ENCODE measurements around the gene ATP6V0E1.

DNA sequence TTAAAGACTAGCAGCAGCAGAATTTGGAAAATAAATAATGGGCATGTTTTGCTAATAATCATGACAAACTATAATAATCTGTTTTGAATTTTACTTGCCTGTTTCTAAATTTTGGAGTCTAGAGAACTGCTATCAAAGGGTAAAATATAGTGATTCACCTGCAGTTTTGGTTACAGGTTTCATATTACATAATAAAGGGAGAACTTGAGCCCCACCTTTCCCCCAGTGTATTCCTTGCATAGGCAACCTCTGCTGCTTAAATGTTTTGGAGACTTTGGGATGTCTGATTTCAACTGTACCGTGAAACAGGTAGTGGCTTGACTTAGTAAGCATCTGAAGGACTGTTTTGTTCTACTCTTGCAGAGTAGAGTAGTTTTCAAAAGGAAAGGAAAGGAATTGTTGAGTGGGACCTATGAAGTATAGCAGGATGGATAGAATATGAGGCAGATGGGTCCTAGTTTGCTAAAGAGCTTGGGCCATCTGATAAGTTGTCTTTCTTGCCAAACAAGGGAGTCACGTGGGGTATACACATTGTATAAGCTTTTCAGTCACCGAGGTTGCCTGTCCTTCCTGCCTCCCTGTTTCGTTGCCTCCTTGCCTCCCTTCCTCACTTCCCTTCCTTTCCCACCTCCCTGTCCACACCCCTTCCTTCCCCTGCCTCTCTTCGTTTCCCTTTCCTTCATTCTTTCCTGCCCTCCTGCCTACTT lies 91.7 kb downstream of the ATP6V0E1 start:
- TF ChIP-seq ZNF416 (tag by site-specific recombination; IDR thresholded peaks at IDR 0.05) (no peak), CTCF (tag by site-specific recombination; IDR thresholded peaks at IDR 0.05) (no peak), ZNF148 (tag by site-specific recombination; IDR thresholded peaks at IDR 0.05; ENCODE audit: borderline replicate concordance) (no peak), ZBTB8A (tag by site-specific recombination; IDR thresholded peaks at IDR 0.05) (no peak), ZNF792 (tag by site-specific recombination; IDR thresholded peaks at IDR 0.05) (no peak), ZBTB1 (tag by site-specific recombination; IDR thresholded peaks at IDR 0.05) (no peak), ZNF24 (tag by site-specific recombination; IDR thresholded peaks at IDR 0.05) (no peak), ZNF488 (tag by site-specific recombination; IDR thresholded peaks at IDR 0.05) (no peak), ZNF274 (IDR thresholded peaks at IDR 0.05; ENCODE audit: low read length) (no peak), ZNF274 (tag by site-specific recombination; IDR thresholded peaks at IDR 0.05; ENCODE audit: borderline replicate concordance) (no peak), ZNF558 (tag by site-specific recombination; IDR thresholded peaks at IDR 0.05) (no peak)
- TF ChIP-seq, protein P1, sequence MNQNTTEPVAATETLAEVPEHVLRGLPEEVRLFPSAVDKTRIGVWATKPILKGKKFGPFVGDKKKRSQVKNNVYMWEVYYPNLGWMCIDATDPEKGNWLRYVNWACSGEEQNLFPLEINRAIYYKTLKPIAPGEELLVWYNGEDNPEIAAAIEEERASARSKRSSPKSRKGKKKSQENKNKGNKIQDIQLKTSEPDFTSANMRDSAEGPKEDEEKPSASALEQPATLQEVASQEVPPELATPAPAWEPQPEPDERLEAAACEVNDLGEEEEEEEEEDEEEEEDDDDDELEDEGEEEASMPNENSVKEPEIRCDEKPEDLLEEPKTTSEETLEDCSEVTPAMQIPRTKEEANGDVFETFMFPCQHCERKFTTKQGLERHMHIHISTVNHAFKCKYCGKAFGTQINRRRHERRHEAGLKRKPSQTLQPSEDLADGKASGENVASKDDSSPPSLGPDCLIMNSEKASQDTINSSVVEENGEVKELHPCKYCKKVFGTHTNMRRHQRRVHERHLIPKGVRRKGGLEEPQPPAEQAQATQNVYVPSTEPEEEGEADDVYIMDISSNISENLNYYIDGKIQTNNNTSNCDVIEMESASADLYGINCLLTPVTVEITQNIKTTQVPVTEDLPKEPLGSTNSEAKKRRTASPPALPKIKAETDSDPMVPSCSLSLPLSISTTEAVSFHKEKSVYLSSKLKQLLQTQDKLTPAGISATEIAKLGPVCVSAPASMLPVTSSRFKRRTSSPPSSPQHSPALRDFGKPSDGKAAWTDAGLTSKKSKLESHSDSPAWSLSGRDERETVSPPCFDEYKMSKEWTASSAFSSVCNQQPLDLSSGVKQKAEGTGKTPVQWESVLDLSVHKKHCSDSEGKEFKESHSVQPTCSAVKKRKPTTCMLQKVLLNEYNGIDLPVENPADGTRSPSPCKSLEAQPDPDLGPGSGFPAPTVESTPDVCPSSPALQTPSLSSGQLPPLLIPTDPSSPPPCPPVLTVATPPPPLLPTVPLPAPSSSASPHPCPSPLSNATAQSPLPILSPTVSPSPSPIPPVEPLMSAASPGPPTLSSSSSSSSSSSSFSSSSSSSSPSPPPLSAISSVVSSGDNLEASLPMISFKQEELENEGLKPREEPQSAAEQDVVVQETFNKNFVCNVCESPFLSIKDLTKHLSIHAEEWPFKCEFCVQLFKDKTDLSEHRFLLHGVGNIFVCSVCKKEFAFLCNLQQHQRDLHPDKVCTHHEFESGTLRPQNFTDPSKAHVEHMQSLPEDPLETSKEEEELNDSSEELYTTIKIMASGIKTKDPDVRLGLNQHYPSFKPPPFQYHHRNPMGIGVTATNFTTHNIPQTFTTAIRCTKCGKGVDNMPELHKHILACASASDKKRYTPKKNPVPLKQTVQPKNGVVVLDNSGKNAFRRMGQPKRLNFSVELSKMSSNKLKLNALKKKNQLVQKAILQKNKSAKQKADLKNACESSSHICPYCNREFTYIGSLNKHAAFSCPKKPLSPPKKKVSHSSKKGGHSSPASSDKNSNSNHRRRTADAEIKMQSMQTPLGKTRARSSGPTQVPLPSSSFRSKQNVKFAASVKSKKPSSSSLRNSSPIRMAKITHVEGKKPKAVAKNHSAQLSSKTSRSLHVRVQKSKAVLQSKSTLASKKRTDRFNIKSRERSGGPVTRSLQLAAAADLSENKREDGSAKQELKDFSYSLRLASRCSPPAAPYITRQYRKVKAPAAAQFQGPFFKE (tag by site-specific recombination; IDR thresholded peaks at IDR 0.05; ENCODE audit: borderline replicate concordance): no peak
- TF ChIP-seq, protein P2, sequence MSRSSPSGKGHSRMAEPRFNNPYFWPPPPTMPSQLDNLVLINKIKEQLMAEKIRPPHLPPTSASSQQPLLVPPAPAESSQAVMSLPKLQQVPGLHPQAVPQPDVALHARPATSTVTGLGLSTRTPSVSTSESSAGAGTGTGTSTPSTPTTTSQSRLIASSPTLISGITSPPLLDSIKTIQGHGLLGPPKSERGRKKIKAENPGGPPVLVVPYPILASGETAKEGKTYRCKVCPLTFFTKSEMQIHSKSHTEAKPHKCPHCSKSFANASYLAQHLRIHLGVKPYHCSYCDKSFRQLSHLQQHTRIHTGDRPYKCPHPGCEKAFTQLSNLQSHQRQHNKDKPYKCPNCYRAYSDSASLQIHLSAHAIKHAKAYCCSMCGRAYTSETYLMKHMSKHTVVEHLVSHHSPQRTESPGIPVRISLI (tag by site-specific recombination; IDR thresholded peaks at IDR 0.05): no peak
- TF ChIP-seq, protein P3, sequence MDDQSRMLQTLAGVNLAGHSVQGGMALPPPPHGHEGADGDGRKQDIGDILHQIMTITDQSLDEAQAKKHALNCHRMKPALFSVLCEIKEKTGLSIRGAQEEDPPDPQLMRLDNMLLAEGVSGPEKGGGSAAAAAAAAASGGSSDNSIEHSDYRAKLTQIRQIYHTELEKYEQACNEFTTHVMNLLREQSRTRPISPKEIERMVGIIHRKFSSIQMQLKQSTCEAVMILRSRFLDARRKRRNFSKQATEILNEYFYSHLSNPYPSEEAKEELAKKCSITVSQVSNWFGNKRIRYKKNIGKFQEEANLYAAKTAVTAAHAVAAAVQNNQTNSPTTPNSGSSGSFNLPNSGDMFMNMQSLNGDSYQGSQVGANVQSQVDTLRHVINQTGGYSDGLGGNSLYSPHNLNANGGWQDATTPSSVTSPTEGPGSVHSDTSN (CRISPR knock-in tag; IDR thresholded peaks at IDR 0.05): no peak

Data from HEK293 (cell line).